DMS153 treated with DMSO at 0.1 percent for 48 hours (cell line): ENCODE results near the gene FAM9C.

Experiments used
- DNase-seq: peaks from one replicate; lab custom pipeline; 2025; ENCODE audit not compliant: unreplicated experiment; lab: John Stamatoyannopoulos, UW

FAM9C gene

DNA sequence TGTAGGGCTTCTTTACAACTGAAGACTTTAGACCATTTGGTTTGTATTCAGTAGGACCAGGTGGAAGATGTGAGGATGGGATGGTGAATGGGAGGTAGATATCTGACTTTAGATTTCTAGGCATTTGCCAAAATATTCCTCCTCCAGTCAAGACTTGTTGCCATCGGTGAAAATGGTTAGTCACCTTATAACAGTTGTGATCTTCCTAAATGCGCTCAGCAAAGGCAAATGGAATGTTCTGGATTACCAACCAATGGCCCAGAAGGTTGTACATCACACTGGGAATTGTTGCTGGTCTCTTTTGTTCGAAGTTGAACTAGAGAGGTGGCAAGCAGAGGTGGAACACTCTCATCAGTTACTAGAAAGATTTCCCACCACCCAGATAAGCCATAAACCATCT, 35.6 kb downstream of the FAM9C start:
- DNase-seq: no peak

DNA sequence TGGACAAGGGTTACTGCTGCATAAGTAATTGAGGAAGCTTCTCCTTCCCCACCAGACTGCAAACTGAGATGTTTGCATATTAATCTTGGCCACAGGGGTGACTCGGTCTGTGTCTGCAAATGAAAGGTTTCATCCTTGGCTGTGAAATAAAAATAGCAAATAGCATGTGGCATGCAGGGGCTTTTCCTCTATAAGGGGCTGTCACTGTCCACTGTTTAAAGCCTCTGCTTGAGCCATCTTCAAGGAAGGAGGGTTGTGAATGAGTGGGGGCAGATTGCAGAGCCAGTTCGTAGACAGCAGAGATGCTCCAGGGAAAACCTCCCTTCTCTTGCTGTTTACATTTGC, 36.3 kb downstream of the FAM9C start:
- no peak for DNase-seq

DNA sequence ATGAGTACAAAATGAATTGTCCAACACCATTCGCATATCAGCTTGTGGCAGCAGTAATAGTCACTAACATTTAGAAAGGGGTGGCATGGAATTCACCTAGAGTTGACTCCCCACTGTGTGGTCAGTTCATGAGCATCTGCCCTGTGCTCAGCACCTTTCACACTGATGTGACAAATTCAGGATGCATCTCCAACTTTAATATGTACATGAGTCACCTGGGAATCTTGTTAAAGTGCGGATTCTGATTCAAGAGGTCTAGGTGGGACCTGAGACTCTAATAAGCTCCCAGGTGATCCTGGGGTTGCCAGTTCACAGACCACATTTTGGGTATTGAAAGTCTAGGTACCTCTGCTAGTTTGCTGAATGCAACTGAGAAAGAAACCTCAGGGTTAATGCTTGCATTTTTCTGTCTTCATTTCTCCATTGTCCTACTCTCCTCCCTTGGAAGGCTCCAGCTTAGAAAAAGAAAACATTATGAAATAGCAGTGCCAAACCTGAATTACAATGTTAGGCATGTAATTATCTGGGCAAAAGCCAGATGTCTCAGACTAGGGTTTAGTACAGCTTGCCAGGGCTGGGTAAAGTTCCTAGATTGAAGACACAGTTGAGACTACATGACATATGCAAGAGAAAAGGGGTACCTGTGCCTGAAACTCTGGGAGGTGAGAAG, 36.8 kb downstream of the FAM9C start:
- no peak for DNase-seq

DNA sequence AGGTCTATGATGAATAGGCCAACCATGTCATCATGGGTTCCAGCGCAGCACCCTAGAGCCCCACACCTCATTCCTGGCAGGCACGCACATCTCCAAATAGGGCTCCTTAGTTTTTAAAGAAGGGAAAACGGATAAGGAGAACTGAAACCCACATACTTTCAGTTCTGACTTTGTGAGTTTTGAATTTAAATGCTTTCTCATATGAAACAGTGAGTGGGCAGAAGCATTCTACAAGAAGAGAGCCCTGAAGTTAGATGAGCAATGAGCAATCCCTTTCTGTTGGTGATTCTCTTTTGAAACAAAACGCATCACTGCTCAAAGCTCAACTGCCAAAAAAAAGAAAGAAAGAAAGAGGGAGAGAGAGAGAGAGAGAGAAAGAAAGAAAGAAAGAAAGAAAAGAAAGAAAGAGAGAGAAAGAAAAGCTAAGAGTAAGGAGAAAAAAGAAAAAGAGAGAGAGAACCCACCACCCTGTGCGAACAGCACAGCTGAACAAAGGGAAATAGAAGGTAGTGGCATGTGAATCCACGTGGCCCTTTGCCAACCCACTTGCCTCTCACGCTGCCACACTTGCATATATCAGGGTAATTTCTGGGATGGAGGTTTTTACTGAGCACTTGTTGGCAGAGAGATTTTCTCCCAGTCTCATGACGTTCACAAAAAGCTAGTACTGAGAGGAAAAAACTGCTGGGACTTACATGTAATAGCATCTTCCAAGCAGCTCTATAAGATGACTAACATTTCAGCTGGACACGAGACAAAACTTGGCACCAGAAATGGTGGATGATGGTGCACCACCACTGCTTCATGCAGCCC, 38.6 kb downstream of the FAM9C start:
- DNase-seq: no peak

DNA sequence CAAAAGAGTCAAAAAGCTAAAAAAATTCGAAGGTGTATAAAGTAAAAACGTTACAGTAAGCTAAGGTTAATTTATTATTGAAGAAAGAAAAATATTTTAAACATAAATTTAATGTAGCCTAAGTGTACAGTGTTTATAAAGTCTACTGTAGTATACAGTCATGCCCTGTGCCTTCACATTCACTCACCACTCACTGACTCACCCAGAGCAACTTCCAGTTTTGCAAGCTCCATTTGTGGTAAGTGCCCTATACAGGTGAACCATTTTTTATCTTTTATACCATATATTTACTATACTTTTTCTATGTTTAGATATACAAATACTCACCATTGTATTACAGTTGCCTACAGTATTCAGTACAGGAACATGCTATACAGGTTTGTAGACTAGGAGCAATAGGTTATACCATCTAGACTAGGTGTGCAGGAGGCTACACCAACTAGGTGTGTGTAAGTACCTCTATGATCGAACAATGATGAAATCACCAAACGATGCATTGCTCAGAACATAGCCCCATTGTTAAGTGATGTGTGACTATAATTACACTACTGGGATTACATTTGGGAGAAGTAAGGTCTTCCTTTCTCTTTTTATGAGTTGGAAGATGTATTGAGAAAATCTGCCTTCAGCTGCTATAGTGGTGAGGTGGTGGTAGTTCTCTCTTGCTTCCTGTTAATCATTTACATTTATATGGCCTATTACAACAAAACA, 42.3 kb downstream of the FAM9C start:
- DNase-seq: no peak

DNA sequence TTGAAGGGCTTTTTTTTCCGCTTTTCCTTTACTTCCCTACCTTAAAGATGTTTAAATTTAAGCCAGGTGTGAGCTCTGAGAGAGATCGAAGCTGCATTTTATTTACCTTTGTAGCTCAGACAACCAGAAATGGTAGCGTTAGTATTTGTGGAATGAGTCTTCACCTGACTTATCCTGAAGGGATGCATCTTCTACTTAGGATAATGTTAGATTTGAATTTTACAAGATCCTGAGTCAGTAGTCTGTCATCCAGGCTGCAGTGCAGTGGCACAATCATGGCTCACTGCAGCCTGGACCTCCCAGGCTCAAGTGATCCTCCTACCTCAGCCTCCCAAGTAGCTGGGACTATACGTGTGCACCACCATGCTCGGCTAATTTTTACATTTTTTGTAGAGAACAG, 43.3 kb downstream of the FAM9C start:
- DNase-seq: no peak

DNA sequence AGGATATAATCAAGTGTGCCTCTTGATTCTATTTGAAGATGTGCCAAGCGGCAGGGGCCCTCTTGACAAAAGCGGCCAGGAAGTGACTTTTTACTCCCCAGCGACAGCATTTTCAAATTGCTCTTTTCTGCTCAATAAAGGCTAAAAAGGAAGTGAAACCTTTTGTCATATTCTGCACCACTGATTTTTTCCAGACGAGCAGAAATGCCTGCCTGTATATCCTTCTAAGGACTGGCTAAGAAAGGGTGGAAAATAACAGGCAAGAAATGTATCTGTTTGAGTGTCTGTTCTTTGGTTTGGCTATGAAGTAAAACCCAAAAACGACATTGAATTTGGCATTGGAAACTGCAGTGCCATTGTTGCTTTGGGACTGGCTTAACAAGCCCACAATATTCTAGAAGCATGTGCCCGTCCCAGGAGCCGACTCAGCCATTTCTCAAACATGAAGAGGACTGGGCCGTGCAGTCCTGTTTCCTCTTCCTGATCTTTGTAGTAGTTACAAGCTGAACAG, 44.1 kb downstream of the FAM9C start:
- DNase-seq: no peak

DNA sequence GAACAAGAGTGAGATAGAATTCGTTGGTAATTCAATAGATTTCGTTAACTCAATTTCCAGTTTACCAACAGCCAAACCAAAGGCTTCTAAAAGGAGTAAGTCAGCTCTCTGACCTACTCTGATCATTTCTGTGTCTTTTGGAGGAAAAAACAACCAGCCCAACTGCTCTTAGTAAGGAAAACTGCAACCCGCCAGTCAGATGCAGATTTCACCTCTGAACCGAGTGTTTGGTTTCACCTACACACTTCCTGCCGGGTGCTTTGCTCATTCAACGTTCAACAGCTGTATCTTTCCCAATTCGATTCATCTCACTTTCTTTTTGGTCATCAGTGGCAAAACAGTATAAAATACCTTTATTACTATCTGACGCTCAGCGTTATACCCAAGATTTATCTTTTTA, 45.0 kb downstream of the FAM9C start:
- DNase-seq: no peak

DNA sequence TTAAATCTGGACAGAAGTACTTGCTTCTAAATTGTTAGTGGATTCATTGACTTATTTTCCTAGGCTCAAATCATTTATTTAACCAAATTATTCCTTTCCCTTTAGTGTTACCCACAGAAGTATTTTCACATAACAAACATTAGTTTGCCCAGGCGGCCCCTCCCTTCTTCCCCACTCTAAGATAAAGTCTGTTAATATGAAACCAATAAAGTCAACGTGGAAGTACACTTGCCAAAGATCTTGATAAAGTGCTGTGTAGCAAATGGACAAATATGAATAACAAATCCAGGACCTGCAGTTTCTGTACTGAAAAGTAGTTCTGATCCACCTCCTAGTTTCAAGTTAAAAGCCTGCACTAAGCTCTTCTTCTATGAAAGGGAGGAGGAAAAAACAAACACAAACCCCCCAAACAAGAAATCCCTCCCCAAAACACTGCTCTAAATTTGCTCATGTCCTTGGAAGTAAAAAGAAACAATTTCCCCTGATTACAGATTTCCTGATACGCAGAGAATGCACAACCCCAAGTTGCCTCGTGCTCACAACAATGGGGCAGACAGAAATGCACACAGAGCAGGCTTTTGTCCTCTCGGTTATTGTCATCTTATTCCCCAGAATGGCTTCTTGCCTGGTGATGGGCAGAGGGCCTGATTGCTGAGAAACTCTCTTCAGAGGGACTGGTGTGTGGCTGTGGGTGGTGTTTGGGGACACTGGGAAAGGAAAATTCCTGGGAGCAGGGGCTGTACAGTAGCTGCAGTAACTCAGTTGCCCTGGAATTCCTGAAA, 46.3 kb downstream of the FAM9C start:
- no peak for DNase-seq

DNA sequence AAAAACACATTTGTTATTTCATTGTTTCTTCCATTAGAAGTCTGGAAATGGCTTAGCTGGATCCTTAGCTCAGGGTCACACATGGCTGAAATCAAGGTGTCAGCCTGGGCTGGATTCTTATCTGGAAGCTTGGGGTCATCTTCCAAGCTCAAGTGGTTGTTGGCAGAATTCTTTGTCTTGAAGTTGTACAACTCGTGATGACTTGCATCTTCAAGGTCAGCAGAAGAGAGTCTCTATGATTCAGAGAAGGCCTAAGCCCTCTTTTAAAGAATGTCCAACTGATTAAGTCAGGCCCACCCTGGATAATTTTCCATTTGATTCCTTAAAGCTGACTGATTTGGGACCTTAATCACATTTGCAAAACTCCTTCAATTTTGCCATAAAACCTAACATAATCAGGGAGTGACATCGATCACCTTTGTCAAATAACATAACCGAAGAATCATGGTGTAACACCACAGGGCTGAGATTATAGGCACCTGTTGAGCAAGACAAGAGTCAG, 47.4 kb downstream of the FAM9C start:
- DNase-seq: no peak

DNA sequence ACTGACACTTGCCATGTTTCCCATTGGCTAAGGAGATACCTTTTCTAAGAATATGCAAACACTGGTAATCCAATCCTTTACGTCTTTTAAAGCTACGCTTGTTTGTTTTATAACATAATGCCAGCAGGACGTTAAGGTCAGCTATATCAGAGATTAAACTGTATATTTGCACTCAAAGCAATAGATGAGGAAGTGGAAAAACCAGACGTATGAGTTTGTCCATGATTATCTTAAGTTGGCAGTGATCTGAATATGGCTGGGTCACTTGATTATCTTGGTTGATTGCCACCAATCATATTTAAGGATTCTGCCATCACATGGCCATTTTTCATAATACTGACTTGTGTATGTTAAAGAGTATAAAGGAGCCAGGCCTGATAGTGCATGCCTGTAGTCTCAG, 50.1 kb downstream of the FAM9C start:
- no peak for DNase-seq

DNA sequence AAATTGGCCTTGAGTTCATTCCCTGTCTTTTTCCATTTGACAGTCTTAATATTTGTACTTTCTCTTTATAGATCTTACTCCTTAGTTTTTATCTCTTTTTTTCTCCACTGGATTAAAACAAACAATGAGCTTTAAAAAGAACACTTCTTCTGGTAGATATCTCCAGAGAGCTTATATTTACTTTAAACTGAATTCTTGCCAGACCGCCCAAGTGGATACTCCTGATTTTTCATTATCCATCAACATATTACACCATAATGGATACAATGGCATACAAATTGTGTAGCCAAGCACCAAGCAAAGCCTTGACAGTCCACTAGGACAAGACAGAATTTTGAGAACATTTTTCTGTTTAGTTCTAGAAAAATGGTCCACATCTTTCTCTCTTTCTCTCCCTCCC, 50.6 kb downstream of the FAM9C start:
- DNase-seq: no peak

DNA sequence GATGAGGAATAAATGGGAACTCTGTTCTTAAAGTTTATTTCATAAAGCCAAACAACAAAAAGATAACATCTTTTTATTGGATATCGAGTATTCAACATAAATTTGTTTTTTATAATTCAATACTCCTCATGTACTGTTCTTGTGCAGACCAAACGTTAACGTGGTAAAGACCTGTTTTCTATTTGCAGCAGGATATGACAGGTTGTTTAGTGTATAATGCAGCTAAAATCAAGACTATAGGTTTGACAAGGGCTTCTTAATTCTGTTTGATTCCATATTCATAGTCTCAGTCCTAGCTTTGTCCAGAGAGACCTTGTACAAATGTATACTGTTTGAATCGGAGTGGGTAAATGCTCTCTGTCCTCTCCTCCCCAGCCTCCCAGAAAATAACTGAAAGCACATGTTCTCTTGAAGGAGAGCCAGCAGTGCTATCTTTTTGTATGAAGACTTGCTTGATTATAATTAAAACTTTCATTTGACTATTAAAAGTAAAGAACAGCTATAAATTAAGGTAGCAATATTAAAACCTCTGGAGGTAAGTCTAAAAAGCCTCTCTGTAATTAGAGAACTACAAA, 51.8 kb downstream of the FAM9C start:
- no peak for DNase-seq

DNA sequence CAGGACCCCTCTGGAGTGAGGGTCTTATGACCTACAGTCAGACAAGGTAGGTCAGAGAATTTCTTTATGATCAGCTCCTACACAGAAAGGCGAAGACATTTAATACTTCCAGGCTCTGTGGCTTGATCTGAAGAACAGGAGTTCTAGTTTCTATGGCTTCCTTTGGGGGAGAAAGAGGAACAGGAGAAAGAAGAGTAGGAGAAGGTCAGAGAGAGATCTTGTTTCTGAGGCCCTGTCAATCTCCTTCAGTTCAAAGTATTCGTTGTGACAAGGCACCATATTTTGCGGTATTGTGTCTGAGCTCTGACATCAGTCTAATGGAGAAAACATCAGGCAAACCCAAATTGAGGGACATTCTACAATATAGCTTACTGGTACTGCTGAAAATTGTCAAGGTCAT, 52.8 kb downstream of the FAM9C start:
- no peak for DNase-seq

DNA sequence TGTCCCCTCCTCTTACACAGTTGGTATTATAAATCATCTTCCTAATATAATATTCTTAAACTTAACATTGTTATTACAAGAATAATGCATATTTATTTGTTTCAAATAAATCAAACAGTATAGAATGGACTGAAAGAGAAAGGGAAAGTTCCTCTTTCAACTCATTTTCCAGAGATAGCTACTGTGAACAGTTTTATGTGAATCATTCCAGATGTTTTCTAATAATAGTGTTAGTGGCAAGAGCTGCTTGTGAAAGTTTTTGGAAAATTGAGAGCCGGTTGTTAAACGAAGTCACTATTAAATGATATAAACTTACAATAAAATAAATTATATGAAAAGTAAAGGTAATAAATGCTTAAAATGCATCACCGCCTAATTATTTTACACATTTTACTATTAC, 55.0 kb downstream of the FAM9C start:
- DNase-seq: no peak

DNA sequence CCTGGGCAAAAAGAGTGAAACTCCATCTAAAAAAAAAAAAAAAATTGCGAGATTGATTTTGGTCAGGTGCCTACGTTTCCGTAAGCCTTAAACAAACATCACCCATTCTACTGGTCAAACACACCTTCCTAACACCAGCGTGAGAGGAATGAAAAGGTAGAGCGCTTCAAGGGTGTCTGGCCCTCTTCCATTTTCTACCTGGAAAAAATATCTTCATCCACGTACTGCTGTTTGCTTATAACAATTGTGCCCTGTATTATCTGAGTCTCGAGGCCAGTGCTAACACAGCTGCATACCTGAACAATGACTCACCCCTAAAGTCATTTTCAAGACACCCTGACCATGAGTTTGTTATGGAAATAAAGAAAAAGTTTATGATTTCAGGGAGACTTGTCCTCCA, 55.6 kb downstream of the FAM9C start:
- DNase-seq: peak; percentile 42

DNA sequence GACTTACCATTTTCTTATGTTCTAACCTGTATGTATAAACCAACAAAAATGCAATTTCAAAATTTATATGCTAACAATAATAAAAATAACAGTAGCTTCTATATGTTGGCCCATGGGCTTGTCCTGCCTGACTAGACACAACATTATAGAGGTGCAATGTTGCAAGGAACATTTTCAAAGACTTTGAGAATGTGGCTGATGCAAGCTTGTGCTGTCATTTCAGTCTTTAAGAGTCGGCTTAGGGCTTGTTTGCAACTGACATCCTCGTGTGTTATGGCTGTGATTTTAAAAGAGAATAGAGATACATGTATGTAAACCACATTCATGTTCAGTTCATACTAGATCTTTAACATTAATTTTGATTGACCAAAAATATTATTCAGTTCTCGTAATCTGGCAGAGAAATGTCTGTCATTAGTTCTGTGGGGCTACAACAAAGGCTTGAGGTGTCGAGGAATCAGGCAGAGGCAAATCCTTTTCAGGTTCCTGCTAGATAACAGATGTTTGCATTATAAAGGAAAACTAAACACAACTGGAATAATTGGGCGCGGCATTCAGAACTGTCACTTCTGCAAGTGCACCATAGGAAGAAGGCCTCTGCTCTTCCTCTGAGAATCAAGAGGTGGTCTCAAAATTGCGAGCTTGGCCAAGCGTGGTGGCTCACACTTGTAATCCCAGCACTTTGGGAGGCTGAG, 56.4 kb downstream of the FAM9C start:
- DNase-seq: no peak

DNA sequence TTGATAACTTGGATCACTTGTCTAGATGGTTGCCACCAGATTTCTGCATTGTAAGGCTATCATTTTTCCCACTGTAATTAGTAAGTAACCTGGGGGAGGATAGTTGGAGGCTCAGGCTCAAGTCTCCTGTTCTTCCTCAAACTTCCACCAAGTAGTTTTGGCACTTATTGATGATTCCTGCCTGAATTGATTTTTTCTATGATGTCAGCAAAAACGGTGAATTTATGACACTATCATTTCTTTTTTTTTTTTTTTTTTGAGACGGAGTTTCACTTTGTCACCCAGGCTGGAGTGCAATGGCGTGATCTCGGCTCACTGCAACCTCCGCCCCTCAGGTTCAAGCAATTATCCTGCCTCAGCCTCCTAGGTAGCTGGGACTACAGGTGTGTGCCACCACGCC, 57.1 kb downstream of the FAM9C start:
- no peak for DNase-seq

DNA sequence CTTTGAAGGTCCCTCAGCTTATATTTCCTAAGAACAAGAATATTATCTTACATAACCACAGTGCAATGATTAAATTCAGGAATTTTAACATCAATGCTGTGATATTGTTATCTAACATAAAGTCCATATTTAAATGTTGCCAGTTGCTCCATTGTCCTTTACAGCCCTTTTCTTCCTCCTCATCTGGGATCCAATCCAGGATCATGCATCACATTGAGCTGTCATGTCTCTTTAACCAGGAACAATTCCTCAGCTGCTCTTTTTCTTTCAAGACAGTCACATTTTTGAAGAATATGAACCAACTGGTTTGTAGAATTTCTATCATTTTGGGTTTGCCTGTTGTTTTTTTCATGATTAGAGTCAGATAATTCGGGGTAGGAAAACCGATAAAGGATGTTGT, 57.5 kb downstream of the FAM9C start:
- no peak for DNase-seq

DNA sequence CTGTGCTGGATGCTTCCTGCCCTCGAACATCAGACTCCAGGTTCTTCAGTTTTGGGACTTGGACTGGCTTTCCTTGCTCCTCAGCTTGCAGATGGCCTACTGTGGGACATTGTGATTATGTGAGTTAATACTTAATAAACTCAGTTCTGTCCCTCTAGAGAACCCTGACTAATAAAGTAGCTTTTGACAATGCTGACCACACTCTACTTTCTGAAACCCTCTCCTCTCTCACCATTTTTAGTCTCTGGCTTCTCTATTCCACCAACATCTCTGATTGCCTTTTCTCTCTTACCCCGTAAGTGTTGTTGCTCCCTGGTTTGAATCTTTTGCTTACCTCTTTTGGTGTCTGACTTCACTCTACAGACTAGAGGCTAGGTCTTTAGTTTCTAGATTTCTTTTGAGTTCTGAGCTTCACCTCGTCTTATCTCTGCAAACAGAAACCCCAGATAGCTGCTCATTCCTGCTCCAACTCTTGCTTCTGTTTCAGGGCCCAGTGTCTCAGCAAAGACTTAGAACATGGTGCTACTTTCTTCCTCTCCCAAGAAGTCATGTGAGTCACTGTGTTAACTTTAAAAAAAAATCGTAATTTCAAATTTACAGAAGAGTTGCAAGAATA, 58.1 kb downstream of the FAM9C start:
- no peak for DNase-seq
